Measurements from ENCODE around the gene GSN. TPM values are rescaled to one million over a fixed set of nuclear protein-coding genes. Genes with fewer than 3 reads are reported as not detected.

Gene GSN
- total RNA-seq, 2 donors from 2014 or later: 1,444 to 3,478 TPM

- no peak overlapping the region for H3K27ac ChIP-seq
- no peaks in the 10 kb centered on the region for H3K27me3 ChIP-seq
- H3K9me3 ChIP-seq: peaks cover 0 to 5% of the 10 kb centered on the region in 2 donors
- H3K4me1 ChIP-seq: no peaks in the 10 kb centered on the region
- no peak for TF ChIP-seq CTCF (IDR thresholded peaks at IDR 0.05)
- H3K4me3 ChIP-seq: no peak overlapping the region
- DNase-seq (ENCODE audit: low spot score): no peak
- H3K36me3 ChIP-seq: no peaks in the 10 kb centered on the region
These were observed 27.4 kb upstream of the GSN start for GRCh38 chr9:121240472-121241135.

DNA sequence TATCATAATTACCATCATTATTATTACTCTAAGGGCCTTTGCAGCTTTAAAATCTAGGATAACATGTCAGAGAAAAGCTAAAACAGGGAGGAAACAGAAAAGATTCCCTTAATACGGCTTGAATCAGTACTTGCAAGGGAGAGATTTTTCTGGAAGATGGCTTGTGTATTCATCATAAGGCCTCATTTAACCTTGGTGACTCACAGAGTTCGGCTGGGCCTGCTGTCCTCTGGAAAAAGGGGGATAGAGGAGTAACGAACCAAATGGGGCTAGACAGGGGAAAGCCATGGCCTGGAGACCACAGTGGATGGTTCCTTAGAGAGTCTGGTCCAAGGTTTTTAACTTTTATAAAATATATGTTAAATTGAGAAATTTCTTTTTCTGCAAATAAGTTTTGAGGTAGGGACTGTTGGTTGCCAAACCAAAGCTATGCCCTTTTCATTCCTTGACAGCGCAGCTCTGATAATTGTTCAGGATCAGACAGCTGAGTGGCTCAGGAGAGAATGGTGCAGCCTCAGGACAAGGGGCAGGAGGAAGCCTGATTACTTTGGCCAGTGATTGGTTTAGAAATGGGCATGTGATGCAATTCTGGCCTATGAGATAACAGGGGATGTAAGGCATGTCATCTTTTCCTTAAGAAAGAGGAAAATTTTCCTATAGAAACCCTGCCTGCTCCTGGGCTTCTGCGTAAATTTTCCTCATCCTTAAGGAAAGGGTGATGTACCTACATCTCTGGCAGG, 25.6 kb upstream of the GSN start:
- H3K4me3 ChIP-seq: no peak overlapping the region
- no peak for DNase-seq (ENCODE audit: low spot score)
- peaks cover 0 to 5% of the 10 kb centered on the region in 2 donors for H3K4me1 ChIP-seq
- H3K36me3 ChIP-seq: no peaks in the 10 kb centered on the region
- peaks cover 0 to 5% of the 10 kb centered on the region in 2 donors for H3K9me3 ChIP-seq
- H3K27ac ChIP-seq: peak overlapping the region; percentile 31 to 41
- no peak for TF ChIP-seq CTCF (IDR thresholded peaks at IDR 0.05)
- no peaks in the 10 kb centered on the region for H3K27me3 ChIP-seq

DNA sequence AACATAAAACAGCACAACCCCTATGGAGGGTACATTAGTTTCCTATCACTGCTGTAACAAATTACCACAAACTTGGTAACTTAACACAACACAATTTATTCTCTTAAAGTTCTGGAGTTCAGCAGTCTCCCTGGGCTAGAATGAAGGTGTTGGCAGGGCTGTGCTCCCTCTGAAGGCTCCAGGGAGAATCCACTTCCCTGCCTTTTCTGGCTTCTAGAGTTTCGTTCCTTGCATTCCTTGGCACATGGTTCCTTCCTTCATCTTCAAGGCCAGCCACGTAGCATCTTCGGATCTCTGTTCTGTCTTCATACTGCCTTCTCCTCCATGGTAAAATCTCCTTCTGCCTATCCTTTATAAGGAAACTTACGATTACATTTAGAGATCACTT, 25.0 kb upstream of the GSN start:
- no peak for TF ChIP-seq CTCF (IDR thresholded peaks at IDR 0.05)

DNA sequence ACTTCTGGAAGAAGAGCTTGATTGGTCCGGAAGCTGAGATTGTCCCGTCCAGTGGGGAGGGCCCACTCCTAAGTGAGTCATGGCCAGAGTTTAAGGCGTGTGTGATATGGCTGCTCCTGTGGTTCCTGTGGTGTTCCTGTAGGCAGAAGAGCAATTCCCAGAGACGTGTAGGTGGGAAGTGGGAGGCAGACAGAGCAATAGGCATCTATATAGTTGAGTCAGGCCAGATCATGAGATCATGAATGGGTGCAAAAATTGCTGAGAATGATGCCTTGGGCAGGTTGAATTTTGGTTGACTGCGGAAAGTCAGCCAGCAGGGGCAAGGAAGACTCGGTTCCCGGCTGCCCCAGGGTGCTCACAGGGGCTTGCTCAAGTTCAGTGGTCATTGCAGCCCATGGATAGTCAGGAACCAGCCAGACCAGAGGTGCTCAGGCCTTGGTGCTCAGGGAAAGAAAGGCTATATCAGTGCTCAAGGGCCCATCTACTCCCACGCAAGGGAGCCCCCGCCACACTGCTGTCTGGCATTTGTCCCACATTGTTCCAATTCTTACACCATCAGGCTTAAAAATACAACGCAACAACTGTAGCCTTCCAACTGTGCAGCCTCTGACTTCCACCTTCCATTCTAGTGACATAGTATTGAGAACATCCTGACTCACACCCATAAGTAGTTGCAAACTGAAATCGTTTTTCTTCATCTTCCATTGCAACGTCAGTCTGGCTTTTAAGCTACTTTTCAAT, 21.0 kb upstream of the GSN start:
- DNase-seq (ENCODE audit: low spot score): peak; percentile 70
- peaks cover 0 to 6% of the 10 kb centered on the region in 2 donors for H3K4me1 ChIP-seq
- no peaks in the 10 kb centered on the region for H3K27me3 ChIP-seq
- H3K4me3 ChIP-seq: no peak overlapping the region
- peak overlapping the region in 1 of 2 donors; percentile 25 for H3K27ac ChIP-seq
- H3K9me3 ChIP-seq: peaks cover 0 to 5% of the 10 kb centered on the region in 2 donors
- no peak for TF ChIP-seq CTCF (IDR thresholded peaks at IDR 0.05)
- H3K36me3 ChIP-seq: no peaks in the 10 kb centered on the region

More for the DNA sequence above, 25.0 kb upstream of the GSN start:
- Histone ChIP-seq H3K36me3 (no peaks in the 10 kb centered on the region), H3K4me3 (no peak overlapping the region), H3K4me1 (peaks cover 0 to 6% of the 10 kb centered on the region in 2 donors), H3K27ac (peak overlapping the region; percentile 31 to 41), H3K27me3 (no peaks in the 10 kb centered on the region), H3K9me3 (peaks cover 0 to 5% of the 10 kb centered on the region in 2 donors)
- no peak for DNase-seq (ENCODE audit: low spot score)

GRCh38 chr9:121249563-121249962, 18.4 kb upstream of the GSN start:
- Histone ChIP-seq H3K4me1 (peaks cover 0 to 6% of the 10 kb centered on the region in 2 donors), H3K9me3 (peaks cover 0 to under 1% of the 10 kb centered on the region in 2 donors), H3K27ac (no peak overlapping the region), H3K27me3 (no peaks in the 10 kb centered on the region), H3K4me3 (no peak overlapping the region), H3K36me3 (no peaks in the 10 kb centered on the region)
- no peak for DNase-seq (ENCODE audit: low spot score)
- TF ChIP-seq CTCF (IDR thresholded peaks at IDR 0.05): no peak

Data from right atrium auricular region (tissue), 2 donors.